Loucy (cell line): ENCODE measurements around the gene CLDND1.

Experiments
- H2AFZ ChIP-seq: fragments of 200-600 bp; sonication (generic); 2 replicates; pipeline ENCODE4 v1.6.0; 2016; ENCODE audit warnings: antibody characterized with exemption, mild to moderate bottlenecking, low read length, moderate library complexity
- H3F3A ChIP-seq: fragments of 200-600 bp; 2 replicates; pipeline ENCODE4 v1.6.0; 2016; ENCODE audit warnings: antibody characterized with exemption, low read depth, mild to moderate bottlenecking
- H3K27me3 ChIP-seq: fragments of 200-600 bp; sonication (generic); 2 replicates; pipeline ENCODE4 v1.6.1; 2014; ENCODE audit warnings: low read length, mild to moderate bottlenecking; ENCODE audit not compliant: insufficient read depth, poor library complexity, severe bottlenecking
- H3K36me3 ChIP-seq: fragments of 200-600 bp; sonication (generic); 2 replicates; pipeline ENCODE4 v1.6.1; 2016; ENCODE audit warnings: low read length; ENCODE audit not compliant: insufficient read depth
- H3K4me1 ChIP-seq: fragments of 200-600 bp; sonication (generic); 2 replicates; pipeline ENCODE4 v1.5.1; 2014; ENCODE audit warnings: low read length, mild to moderate bottlenecking; ENCODE audit not compliant: insufficient read depth, poor library complexity, severe bottlenecking
- H3K4me2 ChIP-seq: fragments of 200-600 bp; sonication (generic); 2 replicates; pipeline ENCODE4 v1.6.0; 2014; ENCODE audit warnings: antibody characterized with exemption, low read length, low read depth, mild to moderate bottlenecking; ENCODE audit not compliant: poor library complexity, severe bottlenecking
- H3K4me3 ChIP-seq: fragments of 200-600 bp; sonication (generic); 2 replicates; pipeline ENCODE4 v1.5.1; 2014; ENCODE audit warnings: low read length, mild to moderate bottlenecking, mixed read lengths; ENCODE audit not compliant: poor library complexity, severe bottlenecking
- H3K79me2 ChIP-seq: fragments of 200-600 bp; sonication (generic); 2 replicates; pipeline ENCODE4 v1.6.1; 2014; ENCODE audit warnings: low read length; ENCODE audit not compliant: insufficient read depth
- H3K9ac ChIP-seq: fragments of 200-600 bp; sonication (generic); 2 replicates; pipeline ENCODE4 v1.6.0; 2014; ENCODE audit warnings: mild to moderate bottlenecking, low read depth, low read length, moderate library complexity; ENCODE audit not compliant: poor library complexity, severe bottlenecking
- H3K9me2 ChIP-seq: fragments of 200-600 bp; sonication (generic); replicated peaks from 2 replicates; pipeline ENCODE4 v1.6.1; 2016; ENCODE audit warnings: low read depth, low read length, mixed read lengths
- H3K9me3 ChIP-seq: fragments of 200-600 bp; sonication (generic); 2 replicates; pipeline ENCODE4 v1.6.1; 2014; ENCODE audit warnings: mild to moderate bottlenecking, antibody characterized with exemption, low read length, low read depth; ENCODE audit not compliant: insufficient read depth
- H4K20me1 ChIP-seq: fragments of 200-600 bp; sonication (generic); 2 replicates; pipeline ENCODE4 v1.6.0; 2014; ENCODE audit warnings: antibody characterized with exemption, low read length, mild to moderate bottlenecking; ENCODE audit not compliant: insufficient read depth, poor library complexity, severe bottlenecking
- EZH2phosphoT487 ChIP-seq: fragments of 200-600 bp; IDR thresholded peaks from 2 replicates; pipeline ENCODE4 v1.6.1; 2018; ENCODE audit warnings: antibody characterized with exemption, mild to moderate bottlenecking, moderate library complexity, borderline replicate concordance
- TF ChIP-seq, protein P1 (sequence below): fragments of 200-600 bp; sonication (generic); conservative IDR thresholded peaks from 2 replicates; pipeline ENCODE4 v1.5.1; 2014; ENCODE audit warnings: mild to moderate bottlenecking, antibody characterized with exemption, low read length

Gene CLDND1

DNA sequence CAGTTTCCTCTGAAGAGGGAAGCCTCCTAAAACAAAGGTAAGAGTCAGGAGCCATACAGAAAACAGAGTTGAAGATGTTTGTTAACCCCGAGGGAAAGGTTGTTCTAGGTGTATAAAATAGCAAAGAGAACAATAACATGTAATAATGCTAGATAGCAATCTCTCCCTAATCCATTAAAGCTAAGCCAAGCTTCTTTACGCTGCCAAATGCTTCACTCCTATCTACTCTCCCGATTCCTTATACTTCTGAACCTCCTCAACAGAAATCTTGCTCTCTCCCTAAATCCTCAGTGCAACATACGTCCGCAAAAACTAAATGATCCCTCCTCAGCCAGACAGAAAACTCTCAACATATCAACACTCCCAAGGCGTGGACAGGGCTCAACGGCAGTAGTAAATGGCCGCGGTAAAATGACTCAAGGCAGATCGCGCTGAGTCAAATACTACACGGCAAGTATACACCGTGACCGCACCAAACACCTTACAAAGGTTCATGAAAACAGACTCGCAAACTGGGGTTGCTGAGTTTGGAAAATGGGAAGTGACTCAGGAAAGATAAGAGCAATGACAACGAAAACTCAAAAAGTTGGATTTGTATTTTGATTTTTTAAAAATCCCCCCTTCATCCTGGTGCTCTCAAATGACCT lies 682 bp downstream of the CLDND1 start:
- H2AFZ ChIP-seq = peak overlapping the region; percentile 49
- peaks cover 50% of the 10 kb centered on the region for H3K4me1 ChIP-seq
- no peaks in the 10 kb centered on the region for H3K36me3 ChIP-seq
- no peaks in the 10 kb centered on the region for H3F3A ChIP-seq
- peak overlapping the region; percentile 88 for H3K4me2 ChIP-seq
- no peaks in the 10 kb centered on the region for H3K9me3 ChIP-seq
- H3K27me3 ChIP-seq = no peaks in the 10 kb centered on the region
- peaks cover 50% of the 10 kb centered on the region for H3K79me2 ChIP-seq
- peak overlapping the region; percentile 88 for H3K4me3 ChIP-seq
- H3K9ac ChIP-seq = peak overlapping the region; percentile 81
- H3K9me2 ChIP-seq = no peaks in the 10 kb centered on the region
- TF ChIP-seq, protein P1, sequence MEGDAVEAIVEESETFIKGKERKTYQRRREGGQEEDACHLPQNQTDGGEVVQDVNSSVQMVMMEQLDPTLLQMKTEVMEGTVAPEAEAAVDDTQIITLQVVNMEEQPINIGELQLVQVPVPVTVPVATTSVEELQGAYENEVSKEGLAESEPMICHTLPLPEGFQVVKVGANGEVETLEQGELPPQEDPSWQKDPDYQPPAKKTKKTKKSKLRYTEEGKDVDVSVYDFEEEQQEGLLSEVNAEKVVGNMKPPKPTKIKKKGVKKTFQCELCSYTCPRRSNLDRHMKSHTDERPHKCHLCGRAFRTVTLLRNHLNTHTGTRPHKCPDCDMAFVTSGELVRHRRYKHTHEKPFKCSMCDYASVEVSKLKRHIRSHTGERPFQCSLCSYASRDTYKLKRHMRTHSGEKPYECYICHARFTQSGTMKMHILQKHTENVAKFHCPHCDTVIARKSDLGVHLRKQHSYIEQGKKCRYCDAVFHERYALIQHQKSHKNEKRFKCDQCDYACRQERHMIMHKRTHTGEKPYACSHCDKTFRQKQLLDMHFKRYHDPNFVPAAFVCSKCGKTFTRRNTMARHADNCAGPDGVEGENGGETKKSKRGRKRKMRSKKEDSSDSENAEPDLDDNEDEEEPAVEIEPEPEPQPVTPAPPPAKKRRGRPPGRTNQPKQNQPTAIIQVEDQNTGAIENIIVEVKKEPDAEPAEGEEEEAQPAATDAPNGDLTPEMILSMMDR = no peak
- TF ChIP-seq EZH2phosphoT487 = no peak
- H4K20me1 ChIP-seq = peaks cover 29% of the 10 kb centered on the region

DNA sequence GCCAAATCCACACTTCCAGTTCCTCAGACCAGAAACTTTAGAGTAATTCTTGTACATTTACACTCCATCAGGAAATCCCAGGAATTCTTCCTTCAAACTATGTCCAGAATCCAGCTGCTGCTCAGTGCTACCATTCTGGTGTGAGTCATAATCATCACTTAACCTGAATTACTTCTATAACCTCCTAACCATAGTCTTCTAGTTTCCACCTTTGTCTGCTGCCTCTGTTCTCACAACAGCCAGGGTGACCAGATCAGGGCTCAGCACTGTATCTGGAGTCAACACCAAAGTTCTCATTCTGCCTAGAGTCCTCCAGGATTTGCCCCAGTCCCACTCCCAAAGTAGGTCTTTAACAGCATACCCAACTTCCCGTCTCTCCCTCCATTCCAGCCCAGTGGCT lies 3.4 kb downstream of the CLDND1 start:
- Histone ChIP-seq H3K9ac (no peak overlapping the region), H3K9me3 (no peaks in the 10 kb centered on the region), H3K27me3 (no peaks in the 10 kb centered on the region), H3F3A (no peaks in the 10 kb centered on the region), H3K79me2 (peaks cover 50% of the 10 kb centered on the region), H3K9me2 (no peaks in the 10 kb centered on the region), H3K36me3 (peaks cover 5% of the 10 kb centered on the region; the same call in 1 of the 2 replicates), H4K20me1 (peaks cover 36% of the 10 kb centered on the region), H3K4me3 (peak overlapping the region; percentile 88), H2AFZ (no peak overlapping the region), H3K4me2 (peak overlapping the region; percentile 88), H3K4me1 (peaks cover 44% of the 10 kb centered on the region)
- TF ChIP-seq, protein P1 = no peak
- TF ChIP-seq EZH2phosphoT487 = no peak

- no peak overlapping the region for H3K9ac ChIP-seq
- H3F3A ChIP-seq = no peaks in the 10 kb centered on the region
- peaks cover 5% of the 10 kb centered on the region; the same call in 1 of the 2 replicates for H3K36me3 ChIP-seq
- H3K27me3 ChIP-seq = no peaks in the 10 kb centered on the region
- H3K9me3 ChIP-seq = no peaks in the 10 kb centered on the region
- H4K20me1 ChIP-seq = peaks cover 36% of the 10 kb centered on the region
- H2AFZ ChIP-seq = no peak overlapping the region
- peaks cover 50% of the 10 kb centered on the region for H3K79me2 ChIP-seq
- peak overlapping the region; percentile 88 for H3K4me2 ChIP-seq
- TF ChIP-seq EZH2phosphoT487 = no peak
- TF ChIP-seq, protein P1 = no peak
- no peaks in the 10 kb centered on the region for H3K9me2 ChIP-seq
- H3K4me3 ChIP-seq = peak overlapping the region; percentile 88
- peaks cover 44% of the 10 kb centered on the region for H3K4me1 ChIP-seq
Observed at GRCh38 chr3:98518816-98519215, 3.9 kb downstream of the CLDND1 start.
